GM23338 (cell line): ENCODE results near the gene TUBAL3.

Source experiments
- ZNF331 ChIP-seq: fragments of 250-450 bp; sonication (Bioruptor Pico); IDR thresholded peaks from 2 replicates; pipeline ENCODE4 v1.5.0; 2020; ENCODE audit warnings: low read depth, mild to moderate bottlenecking, moderate library complexity
- TF ChIP-seq, protein P1 (sequence below), 2 experiments: fragments of 200-600 bp in 1 of 2; sonication (generic) in 1 of 2; conservative IDR thresholded peaks; 2 replicates each; pipeline versions ENCODE4 v1.5.1 to v1.6.1; 2016 to 2017; ENCODE audit warnings: antibody characterized with exemption in 2 of 2, low read depth in 2 of 2, mild to moderate bottlenecking in 2 of 2, moderate library complexity in 1 of 2

DNA sequence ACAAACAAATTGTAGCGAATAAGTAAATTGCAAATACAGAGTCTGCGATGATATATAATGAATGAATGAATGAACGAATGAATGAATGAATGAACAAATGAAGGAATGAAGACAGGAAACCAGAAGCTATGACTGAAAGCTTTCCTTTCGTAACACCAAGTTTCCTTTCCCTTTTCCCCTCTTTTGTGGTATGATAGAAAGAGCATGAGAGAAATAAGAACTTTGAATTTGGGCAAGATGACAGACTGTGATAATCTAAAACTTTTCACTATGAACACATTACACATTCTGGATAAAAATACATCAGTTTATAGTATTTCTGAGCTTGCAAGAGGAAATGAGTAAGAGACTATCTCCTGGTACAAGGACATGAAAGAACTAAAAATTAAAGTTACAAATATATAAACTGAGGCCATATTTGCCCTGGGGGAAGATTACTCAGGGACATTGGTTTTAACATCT, 48.3 kb downstream of the TUBAL3 start:
- TF ChIP-seq, protein P1, sequence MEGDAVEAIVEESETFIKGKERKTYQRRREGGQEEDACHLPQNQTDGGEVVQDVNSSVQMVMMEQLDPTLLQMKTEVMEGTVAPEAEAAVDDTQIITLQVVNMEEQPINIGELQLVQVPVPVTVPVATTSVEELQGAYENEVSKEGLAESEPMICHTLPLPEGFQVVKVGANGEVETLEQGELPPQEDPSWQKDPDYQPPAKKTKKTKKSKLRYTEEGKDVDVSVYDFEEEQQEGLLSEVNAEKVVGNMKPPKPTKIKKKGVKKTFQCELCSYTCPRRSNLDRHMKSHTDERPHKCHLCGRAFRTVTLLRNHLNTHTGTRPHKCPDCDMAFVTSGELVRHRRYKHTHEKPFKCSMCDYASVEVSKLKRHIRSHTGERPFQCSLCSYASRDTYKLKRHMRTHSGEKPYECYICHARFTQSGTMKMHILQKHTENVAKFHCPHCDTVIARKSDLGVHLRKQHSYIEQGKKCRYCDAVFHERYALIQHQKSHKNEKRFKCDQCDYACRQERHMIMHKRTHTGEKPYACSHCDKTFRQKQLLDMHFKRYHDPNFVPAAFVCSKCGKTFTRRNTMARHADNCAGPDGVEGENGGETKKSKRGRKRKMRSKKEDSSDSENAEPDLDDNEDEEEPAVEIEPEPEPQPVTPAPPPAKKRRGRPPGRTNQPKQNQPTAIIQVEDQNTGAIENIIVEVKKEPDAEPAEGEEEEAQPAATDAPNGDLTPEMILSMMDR (conservative IDR thresholded peaks at IDR 0.05; ENCODE audit: low read depth in 2 of 2): no peak
- TF ChIP-seq ZNF331: no peak
